IMR-90 (cell line): ENCODE results near the gene PSTK. TPM values are rescaled to one million over a fixed set of nuclear protein-coding genes. Genes with fewer than 3 reads are reported as not detected.
A peak's percentile ranks its signal among the peaks of the same experiment; 100 is the strongest.

Experiments used
- ATAC-seq: fragments of 200-7000 bp; cut with Tn5 transposase; 2 replicates; pipeline ENCODE4 v1.9.1; 2020; ENCODE audit warnings: low read depth, mild to moderate bottlenecking, moderate library complexity
- BruUV-seq: library from RNA; stranded (reverse); fragments of 400-500 nt; replicated peaks from 2 replicates; lab custom pipeline; 2021; lab: Mats Ljungman, UMichigan
- CTCF ChIA-PET: fragments of 300-600 bp; formaldehyde crosslinking; extraction: SDS; loops from one replicate; lab custom pipeline; 2021; ENCODE audit warnings: antibody characterized with exemption; lab: Yijun Ruan, JAX
- POLR2A ChIA-PET: fragments of 300-600 bp; sonication (Branson Sonifier 250); formaldehyde crosslinking; loops from one replicate; lab custom pipeline; 2022; ENCODE audit warnings: antibody characterized with exemption; ENCODE audit not compliant: unreplicated experiment; lab: Charles Lee
- DNase-seq: peaks from one replicate; pipeline ENCODE4 v3.0.0; 2013
- H2AFZ ChIP-seq: replicated peaks from 2 replicates; pipeline ENCODE3; 2013; ENCODE audit warnings: low read length, mild to moderate bottlenecking; ENCODE audit not compliant: poor library complexity
- H2AK5ac ChIP-seq: 2 replicates; pipeline ENCODE4 v1.6.1; 2013; ENCODE audit warnings: low read depth, low read length, inconsistent platforms
- H2AK9ac ChIP-seq: replicated peaks from 2 replicates; pipeline ENCODE3; 2013; ENCODE audit warnings: mild to moderate bottlenecking, low read depth, low read length, moderate library complexity; ENCODE audit not compliant: poor library complexity
- H2BK120ac ChIP-seq: 2 replicates; pipeline ENCODE4 v1.6.1; 2013; ENCODE audit warnings: low read depth, low read length, inconsistent platforms
- H2BK15ac ChIP-seq: 3 replicates; pipeline ENCODE4 v1.6.1; 2013; ENCODE audit warnings: low read depth, low read length, inconsistent platforms
- H2BK20ac ChIP-seq: 2 replicates; pipeline ENCODE4 v1.6.1; 2013; ENCODE audit warnings: low read depth, mild to moderate bottlenecking, inconsistent platforms, low read length, moderate library complexity
- H2BK5ac ChIP-seq: 2 replicates; pipeline ENCODE4 v1.6.1; 2013; ENCODE audit warnings: mild to moderate bottlenecking, low read depth, low read length, inconsistent platforms; ENCODE audit not compliant: poor library complexity, severe bottlenecking
- H3K14ac ChIP-seq: replicated peaks from 2 replicates; pipeline ENCODE4 v1.6.1; 2013; ENCODE audit warnings: low read depth, low read length, inconsistent platforms
- H3K18ac ChIP-seq: 2 replicates; pipeline ENCODE4 v1.6.1; 2013; ENCODE audit warnings: low read depth, low read length, control low read depth
- H3K23ac ChIP-seq: 2 replicates; pipeline ENCODE4 v1.6.1; 2013; ENCODE audit warnings: low read depth, low read length, inconsistent platforms
- H3K27ac ChIP-seq: 2 replicates; pipeline ENCODE4 v1.5.1; 2013; ENCODE audit warnings: mild to moderate bottlenecking, control low read depth, low read length; ENCODE audit not compliant: insufficient read depth
- H3K27me3 ChIP-seq: 2 replicates; pipeline ENCODE4 v1.6.1; 2013; ENCODE audit warnings: low read length; ENCODE audit not compliant: control insufficient read depth, insufficient read depth
- H3K36me3 ChIP-seq: 2 replicates; pipeline ENCODE4 v1.6.1; 2013; ENCODE audit warnings: low read length, mixed read lengths; ENCODE audit not compliant: control insufficient read depth, insufficient read depth
- H3K4ac ChIP-seq: 2 replicates; pipeline ENCODE4 v1.6.1; 2013; ENCODE audit warnings: low read depth, low read length, inconsistent platforms
- H3K4me1 ChIP-seq: 2 replicates; pipeline ENCODE4 v1.6.1; 2013; ENCODE audit warnings: low read length, mixed read lengths; ENCODE audit not compliant: control insufficient read depth, insufficient read depth
- H3K4me2 ChIP-seq: 2 replicates; pipeline ENCODE4 v1.6.1; 2013; ENCODE audit warnings: low read depth, mild to moderate bottlenecking, control low read depth, low read length, moderate library complexity
- H3K4me3 ChIP-seq: 2 replicates; pipeline ENCODE4 v1.5.1; 2013; ENCODE audit warnings: low read depth, mild to moderate bottlenecking, control low read depth, low read length, moderate library complexity; ENCODE audit not compliant: insufficient read depth
- H3K56ac ChIP-seq: 2 replicates; pipeline ENCODE4 v1.6.1; 2013; ENCODE audit warnings: low read length, inconsistent platforms; ENCODE audit not compliant: insufficient read depth; ENCODE audit errors: extremely low read depth
- H3K79me1 ChIP-seq, 2 experiments: 2 replicates each; pipeline ENCODE4 v1.6.1; 2013; ENCODE audit warnings: low read length in 2 of 2, inconsistent platforms in 1 of 2, low read depth in 1 of 2
- H3K9ac ChIP-seq: 2 replicates; pipeline ENCODE4 v1.6.1; 2013; ENCODE audit warnings: low read depth, low read length, control low read depth
- H3K9me1 ChIP-seq: 2 replicates; pipeline ENCODE4 v1.6.1; 2013; ENCODE audit warnings: low read length, inconsistent platforms; ENCODE audit not compliant: insufficient read depth
- H3K9me3 ChIP-seq: 2 replicates; pipeline ENCODE4 v1.6.1; 2013; ENCODE audit warnings: low read length; ENCODE audit not compliant: control insufficient read depth, insufficient read depth
- H4K20me1 ChIP-seq: 2 replicates; pipeline ENCODE4 v1.6.1; 2013; ENCODE audit warnings: low read length, inconsistent platforms; ENCODE audit not compliant: insufficient read depth
- H4K5ac ChIP-seq: 2 replicates; pipeline ENCODE4 v1.6.1; 2013; ENCODE audit warnings: mild to moderate bottlenecking, low read depth, low read length, control low read depth
- H4K8ac ChIP-seq, 2 experiments: 2 replicates each; pipeline ENCODE4 v1.6.1; 2013; ENCODE audit warnings: low read depth in 2 of 2, low read length in 2 of 2, control low read depth in 1 of 2, inconsistent platforms in 1 of 2
- H4K91ac ChIP-seq: 2 replicates; pipeline ENCODE4 v1.6.1; 2013; ENCODE audit warnings: low read depth, low read length, inconsistent platforms; ENCODE audit not compliant: insufficient read depth
- CEBPB ChIP-seq: IDR thresholded peaks from 2 replicates; pipeline ENCODE4 v1.6.1; 2012; ENCODE audit warnings: low read depth, low read length, improper control_type of control experiment
- ELK1 ChIP-seq: fragments of 150-350 bp; IDR thresholded peaks from 2 replicates; pipeline ENCODE4 v1.6.1; 2016; ENCODE audit warnings: low read depth, mild to moderate bottlenecking, low read length, moderate library complexity, borderline replicate concordance
- MAZ ChIP-seq: IDR thresholded peaks from 2 replicates; pipeline ENCODE4 v1.6.1; 2012; ENCODE audit warnings: low read depth, mild to moderate bottlenecking, low read length, improper control_type of control experiment, moderate library complexity, borderline replicate concordance
- POLR2A ChIP-seq: IDR thresholded peaks from 2 replicates; pipeline ENCODE4 v1.6.1; 2012; ENCODE audit warnings: mild to moderate bottlenecking, low read depth, low read length
- WGBS, 2 experiments: methylation state at CpG; one replicate each; pipeline versions ENCODE4 v1.1.5 to v1.1.7; 2013; ENCODE audit warnings: missing lambda C conversion rate in 2 of 2; ENCODE audit not compliant: insufficient read length in 1 of 2; ENCODE audit errors: extremely low coverage in 2 of 2; 5-methylcytosine and 5-hydroxymethylcytosine counted together
- dilution Hi-C: fragments of 300-500 bp; cut with HindIII; formaldehyde crosslinking; loops from one replicate; pipeline ENCODE4 v1.14.3; 2018; ENCODE audit warnings: low sequenced_read_pairs; ENCODE audit not compliant: unreplicated experiment
- in situ Hi-C: fragments of 300-500 bp; cut with MboI; formaldehyde crosslinking; loops from 3 replicates; pipeline ENCODE4 v1.14.3; 2019; ENCODE audit warnings: low sequenced_read_pairs, inconsistent platforms, mixed read lengths
- intact Hi-C: fragments of 100-400 bp; cut with micrococcal nuclease; formaldehyde crosslinking; loops from 2 replicates; pipeline ENCODE4 v1.10.0; 2022
- polyA plus RNA-seq, 3 experiments: library from polyadenylated mRNA; depleted of rRNA; stranded (reverse); fragments of >200 nt; gene quantifications; 2 replicates each; pipeline ENCODE4 v1.2.3, GENCODE V29; 2012; ENCODE audit warnings: low replicate concordance in 1 of 3
- total RNA-seq: library from RNA; depleted of rRNA; stranded (reverse); fragments of >200 nt; gene quantifications from 2 replicates; pipeline ENCODE4 v1.2.3, GENCODE V29; 2012

The PSTK gene
- total and polyA plus RNA-seq, 2 of the 4 experiments (the other 2 are of a cell fraction): 4.1 to 4.2 TPM

GRCh38 chr10:122954731-122955050, 25.5 kb upstream of the PSTK start:
- H4K8ac ChIP-seq: peak overlapping the region; percentile 81 to 99
- TF ChIP-seq CEBPB (no peak), MAZ (no peak), POLR2A (no peak), ELK1 (no peak)
- no peaks in the 10 kb centered on the region for H3K36me3 ChIP-seq
- no peaks in the 10 kb centered on the region for H3K9me3 ChIP-seq
- peak overlapping the region; percentile 94 for H3K4ac ChIP-seq
- no peak overlapping the region for H3K9ac ChIP-seq
- peaks cover 2% of the 10 kb centered on the region; the same call in 1 of the 2 replicates for H3K9me1 ChIP-seq
- no TSS peak for BruUV-seq
- in situ Hi-C loops: no loop called here
- ChIA-PET CTCF (no interaction called here), POLR2A (interaction anchor here (0.6 kb wide), 1 partner anchor 14 kb away, joined by 5 read pairs; no protein-coding TSS in a partner anchor)
- H3K4me2 ChIP-seq: peak overlapping the region; percentile 80
- H3K27me3 ChIP-seq: no peaks in the 10 kb centered on the region
- no peak overlapping the region for H3K56ac ChIP-seq
- dilution Hi-C loops: no loop called here
- no peak overlapping the region for H3K27ac ChIP-seq
- H3K18ac ChIP-seq: no peak overlapping the region
- H2AK9ac ChIP-seq: peak overlapping the region; percentile 95
- intact Hi-C loops: loop anchor here (5.0 kb wide), 2 partner anchors 77 to 102 kb away; partner anchors contain the start of gene FAM24B
- no peak for ATAC-seq
- H4K91ac ChIP-seq: no peak overlapping the region; the same call in 1 of the 2 replicates
- H2AK5ac ChIP-seq: no peak overlapping the region
- H2BK20ac ChIP-seq: no peak overlapping the region
- peak overlapping the region; percentile 44 for H3K4me3 ChIP-seq
- peak overlapping the region; percentile 99 for H2AFZ ChIP-seq
- no peaks in the 10 kb centered on the region for H3K4me1 ChIP-seq
- H3K79me1 ChIP-seq: peaks cover 11 to 25% of the 10 kb centered on the region in 2 experiments; a peak in 3 of 4 replicates
- H3K14ac ChIP-seq: no peak overlapping the region
- H4K5ac ChIP-seq: peak overlapping the region; percentile 85
- H2BK120ac ChIP-seq: peak overlapping the region; percentile 82
- WGBS, 2 experiments: 63% methylated on average over 10 of the region's 13 CpGs; no CpG with 5 or more reads in 1 of the 2 experiments
- H2BK15ac ChIP-seq: no peak overlapping the region; the same call in 2 of the 3 replicates
- no peak for DNase-seq
- no peak overlapping the region for H3K23ac ChIP-seq
- H4K20me1 ChIP-seq: no peaks in the 10 kb centered on the region
- H2BK5ac ChIP-seq: no peak overlapping the region
